HG03565 (cell line): ENCODE measurements around the gene RARS1.

Experiments used
- ATAC-seq: cut with Tn5 transposase; IDR thresholded peaks from one replicate; pipeline ENCODE4 v1.9.1; 2021; ENCODE audit warnings: mild to moderate bottlenecking, moderate library complexity; ENCODE audit not compliant: unreplicated experiment

RARS1 gene

GRCh38 chr5:168486136-168486879 lies at the start of gene RARS1:
Gene RARS1 (plus strand): TSS chr5:168486471. CDS start chr5:168486499, 28 bp downstream.
- ATAC-seq, result peak; percentile 68

GRCh38 chr5:168438349-168438748 lies 47.9 kb upstream of the RARS1 start:
- ATAC-seq, result no peak

GRCh38 chr5:168443533-168443932 lies 42.7 kb upstream of the RARS1 start:
- no peak for ATAC-seq

- no peak for ATAC-seq
Observed at GRCh38 chr5:168443950-168444700, 42.1 kb upstream of the RARS1 start.

- ATAC-seq, result no peak
Observed at GRCh38 chr5:168446983-168447619, 39.2 kb upstream of the RARS1 start.

- ATAC-seq, result no peak
Observed at GRCh38 chr5:168447808-168448207, 38.5 kb upstream of the RARS1 start.

- no peak for ATAC-seq
Observed at GRCh38 chr5:168449166-168449565, 37.1 kb upstream of the RARS1 start.

GRCh38 chr5:168451565-168451964 lies 34.7 kb upstream of the RARS1 start:
- no peak for ATAC-seq

- ATAC-seq, result no peak
Observed at GRCh38 chr5:168455201-168455600, 31.1 kb upstream of the RARS1 start.

- no peak for ATAC-seq
Observed at GRCh38 chr5:168457542-168457941, 28.7 kb upstream of the RARS1 start.

GRCh38 chr5:168460606-168461005 lies 25.7 kb upstream of the RARS1 start:
- no peak for ATAC-seq

GRCh38 chr5:168463081-168463480 lies 23.2 kb upstream of the RARS1 start:
- no peak for ATAC-seq

- ATAC-seq, result no peak
Observed at GRCh38 chr5:168464214-168464613, 22.1 kb upstream of the RARS1 start.

GRCh38 chr5:168464641-168465040 lies 21.6 kb upstream of the RARS1 start:
- ATAC-seq, result no peak

- no peak for ATAC-seq
Observed at GRCh38 chr5:168467755-168468330, 18.4 kb upstream of the RARS1 start.

- no peak for ATAC-seq
Observed at GRCh38 chr5:168468836-168469235, 17.4 kb upstream of the RARS1 start.

GRCh38 chr5:168469816-168470215 lies 16.5 kb upstream of the RARS1 start:
- ATAC-seq, result no peak

GRCh38 chr5:168471785-168472184 lies 14.5 kb upstream of the RARS1 start:
- no peak for ATAC-seq

GRCh38 chr5:168472329-168472728 lies 13.9 kb upstream of the RARS1 start:
- no peak for ATAC-seq

GRCh38 chr5:168474319-168474718 lies 12.0 kb upstream of the RARS1 start:
- ATAC-seq, result no peak

GRCh38 chr5:168477060-168477459 lies 9.2 kb upstream of the RARS1 start:
- ATAC-seq, result no peak
